ENCODE measurements around the gene HECTD4. TPM values are rescaled to one million over a fixed set of nuclear protein-coding genes. Genes with fewer than 3 reads are reported as not detected.

HECTD4 gene
- total and polyA plus RNA-seq, 2 donors (not counting 1 experiment from before 2014, with no cell fraction given), result 46.4 to 92.2 TPM

GRCh38 chr12:112330706-112331105 lies 51.5 kb downstream of the HECTD4 start:
- Histone ChIP-seq H3K36me3 (replicated peaks in 1 of 2; ENCODE audit: control extremely low read depth in 1 of 2, control insufficient read depth in 1 of 2, extremely low read depth in 1 of 2, insufficient read depth in 2 of 2, low read length in 1 of 2) (no peaks in the 10 kb centered on the region), H3K9me3 (ENCODE audit: control extremely low read depth in 1 of 3, control insufficient read depth in 2 of 3, insufficient read depth in 1 of 3, low read length in 2 of 3) (no peaks in the 10 kb centered on the region), H3K9ac (ENCODE audit: low read length) (no peak overlapping the region), H3K4me1 (ENCODE audit: control insufficient read depth in 2 of 2, insufficient read depth in 2 of 2, low read length in 2 of 2) (peaks cover 7 to 10% of the 10 kb centered on the region in 2 donors), H3K27me3 (replicated peaks in 1 of 4; ENCODE audit: control extremely low read depth in 1 of 4, control insufficient read depth in 3 of 4, insufficient read depth in 4 of 4, low read length in 3 of 4) (no peaks in the 10 kb centered on the region), H2AFZ (ENCODE audit: insufficient read depth, low read depth, low read length, poor library complexity, severe bottlenecking) (no peak overlapping the region), H3K4me2 (replicated peaks; ENCODE audit: low read depth, low read length, poor library complexity, severe bottlenecking) (no peak overlapping the region), H4K20me1 (ENCODE audit: control insufficient read depth, insufficient read depth, low read length, poor library complexity, severe bottlenecking) (peaks cover 30% of the 10 kb centered on the region), H3K27ac (ENCODE audit: low read length in 2 of 2) (no peak overlapping the region), H3K4me3 (ENCODE audit: control extremely low read depth in 1 of 5, extremely low read depth in 1 of 5, insufficient read depth in 1 of 5, low read depth in 2 of 5, low read length in 4 of 5) (no peak overlapping the region), H3K79me2 (ENCODE audit: control insufficient read depth, insufficient read depth, low read length) (peaks cover 90% of the 10 kb centered on the region)
- Mint-ChIP-seq H3K9me3 (ENCODE audit: insufficient read depth) (no peaks in the 10 kb centered on the region), H3K4me1 (peaks cover 38% of the 10 kb centered on the region), H3K27me3 (no peaks in the 10 kb centered on the region), H3K27ac (no peak overlapping the region), H3K4me3 (no peak overlapping the region)
- intact Hi-C loops (cut with micrococcal nuclease), result no loop called here
- 100% methylated on average over 4 of the region's 4 CpGs for WGBS (ENCODE audit: insufficient coverage)
- ChIA-PET POLR2A (no interaction called here), CTCF (interaction anchor here (1.4 kb wide), 1 partner anchor 21 kb away, joined by 5 read pairs; no protein-coding TSS in a partner anchor)
- TF ChIP-seq, protein P1, sequence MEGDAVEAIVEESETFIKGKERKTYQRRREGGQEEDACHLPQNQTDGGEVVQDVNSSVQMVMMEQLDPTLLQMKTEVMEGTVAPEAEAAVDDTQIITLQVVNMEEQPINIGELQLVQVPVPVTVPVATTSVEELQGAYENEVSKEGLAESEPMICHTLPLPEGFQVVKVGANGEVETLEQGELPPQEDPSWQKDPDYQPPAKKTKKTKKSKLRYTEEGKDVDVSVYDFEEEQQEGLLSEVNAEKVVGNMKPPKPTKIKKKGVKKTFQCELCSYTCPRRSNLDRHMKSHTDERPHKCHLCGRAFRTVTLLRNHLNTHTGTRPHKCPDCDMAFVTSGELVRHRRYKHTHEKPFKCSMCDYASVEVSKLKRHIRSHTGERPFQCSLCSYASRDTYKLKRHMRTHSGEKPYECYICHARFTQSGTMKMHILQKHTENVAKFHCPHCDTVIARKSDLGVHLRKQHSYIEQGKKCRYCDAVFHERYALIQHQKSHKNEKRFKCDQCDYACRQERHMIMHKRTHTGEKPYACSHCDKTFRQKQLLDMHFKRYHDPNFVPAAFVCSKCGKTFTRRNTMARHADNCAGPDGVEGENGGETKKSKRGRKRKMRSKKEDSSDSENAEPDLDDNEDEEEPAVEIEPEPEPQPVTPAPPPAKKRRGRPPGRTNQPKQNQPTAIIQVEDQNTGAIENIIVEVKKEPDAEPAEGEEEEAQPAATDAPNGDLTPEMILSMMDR (IDR thresholded peaks at IDR 0.05), result no peak
- TF ChIP-seq EZH2 (IDR thresholded peaks at IDR 0.05; ENCODE audit: borderline replicate concordance, insufficient read depth, low read depth, low read length, poor library complexity, severe bottlenecking), result no peak
- ATAC-seq (ENCODE audit: low read depth), result no peak
- no peak for DNase-seq

GRCh38 chr12:112328456-112329124 lies 53.6 kb downstream of the HECTD4 start:
- H3K4me3 Mint-ChIP-seq, result no peak overlapping the region
- no peak overlapping the region for H3K27ac Mint-ChIP-seq
- intact Hi-C loops (cut with micrococcal nuclease), result no loop called here
- H3K9me3 Mint-ChIP-seq (ENCODE audit: insufficient read depth), result no peaks in the 10 kb centered on the region
- DNase-seq (no peak), ATAC-seq (ENCODE audit: low read depth) (no peak)
- ChIA-PET CTCF (interaction anchor here (1.0 kb wide), 1 partner anchor 58 kb away, joined by 3 read pairs; no protein-coding TSS in a partner anchor), POLR2A (no interaction called here)
- TF ChIP-seq, protein P1 (IDR thresholded peaks at IDR 0.05), result no peak
- TF ChIP-seq EZH2 (IDR thresholded peaks at IDR 0.05; ENCODE audit: borderline replicate concordance, insufficient read depth, low read depth, low read length, poor library complexity, severe bottlenecking), result no peak
- Histone ChIP-seq H4K20me1 (ENCODE audit: control insufficient read depth, insufficient read depth, low read length, poor library complexity, severe bottlenecking) (peaks cover 34% of the 10 kb centered on the region), H3K9ac (ENCODE audit: low read length) (no peak overlapping the region), H3K79me2 (ENCODE audit: control insufficient read depth, insufficient read depth, low read length) (peaks cover 87% of the 10 kb centered on the region), H3K4me3 (ENCODE audit: control extremely low read depth in 1 of 5, extremely low read depth in 1 of 5, insufficient read depth in 1 of 5, low read depth in 2 of 5, low read length in 4 of 5) (no peak overlapping the region), H3K9me3 (ENCODE audit: control extremely low read depth in 1 of 3, control insufficient read depth in 2 of 3, insufficient read depth in 1 of 3, low read length in 2 of 3) (no peaks in the 10 kb centered on the region), H2AFZ (ENCODE audit: insufficient read depth, low read depth, low read length, poor library complexity, severe bottlenecking) (no peak overlapping the region), H3K4me1 (ENCODE audit: control insufficient read depth in 2 of 2, insufficient read depth in 2 of 2, low read length in 2 of 2) (peaks cover 7 to 10% of the 10 kb centered on the region in 2 donors), H3K4me2 (replicated peaks; ENCODE audit: low read depth, low read length, poor library complexity, severe bottlenecking) (no peak overlapping the region), H3K36me3 (replicated peaks in 1 of 2; ENCODE audit: control extremely low read depth in 1 of 2, control insufficient read depth in 1 of 2, extremely low read depth in 1 of 2, insufficient read depth in 2 of 2, low read length in 1 of 2) (no peaks in the 10 kb centered on the region), H3K27me3 (replicated peaks in 1 of 4; ENCODE audit: control extremely low read depth in 1 of 4, control insufficient read depth in 3 of 4, insufficient read depth in 4 of 4, low read length in 3 of 4) (no peaks in the 10 kb centered on the region), H3K27ac (ENCODE audit: low read length in 2 of 2) (no peak overlapping the region)
- 100% methylated on average over 1 of the region's 3 CpGs for WGBS (ENCODE audit: insufficient coverage)
- no peaks in the 10 kb centered on the region for H3K27me3 Mint-ChIP-seq
- peaks cover 35% of the 10 kb centered on the region for H3K4me1 Mint-ChIP-seq

All from B cell (primary cell).